T-cell (primary cell): ENCODE measurements around the gene NFIX. TPM values are rescaled to one million over a fixed set of nuclear protein-coding genes. Genes with fewer than 3 reads are reported as not detected.
"Not testable (repeated sequence)": the region's sequence is repeated elsewhere in the genome, so short reads cannot be mapped to it uniquely, and the experiment has no call there.

Source experiments
- ATAC-seq, 4 experiments: fragments of 200-7000 bp in 3 of 4; fragments of 150-1000 bp in 1 of 4; cut with Tn5 transposase; replicated peaks in 1 of 4; 1 replicate in 3 of 4; 2 replicates in 1 of 4; pipeline ENCODE4 v1.10.0; 2021; ENCODE audit warnings: moderate library complexity in 3 of 4, mild to moderate bottlenecking in 2 of 4, moderate number of reproducible peaks in 1 of 4
- CTCF ChIA-PET, 2 donors: fragments of 300-600 bp; sonication (Branson Sonifier 250); formaldehyde crosslinking; loops; one replicate each; lab custom pipeline; 2022; ENCODE audit warnings: antibody characterized with exemption in 2 of 2; lab: Charles Lee
- POLR2A ChIA-PET, 2 donors: fragments of 300-600 bp; sonication (Branson Sonifier 250); formaldehyde crosslinking; loops; one replicate each; lab custom pipeline; 2022; ENCODE audit warnings: antibody characterized with exemption in 2 of 2; lab: Charles Lee
- DNase-seq, 35 experiments: peaks; one replicate each; pipeline versions ENCODE4 v3.0.0 to v3.0.0-alpha.2; 2013 to 2023
- H3K27ac ChIP-seq: one replicate; pipeline ENCODE4 v1.5.1; 2013; ENCODE audit warnings: low read length
- H3K27me3 ChIP-seq, 2 experiments: replicated peaks in 1 of 2; 1 replicate in 1 of 2; 2 replicates in 1 of 2; pipeline versions ENCODE4 v1.6.1 to v1.7.0; 2013; ENCODE audit warnings: low read length in 1 of 2, mixed read lengths in 1 of 2; ENCODE audit not compliant: control insufficient read depth in 2 of 2, insufficient read depth in 2 of 2; ENCODE audit errors: extremely low read depth in 1 of 2
- H3K36me3 ChIP-seq, 2 donors: 1 replicate in 1 of 2; 2 replicates in 1 of 2; pipeline versions ENCODE4 v1.6.1 to v1.7.0; 2013; ENCODE audit warnings: low read length in 1 of 2; ENCODE audit not compliant: control insufficient read depth in 2 of 2, insufficient read depth in 1 of 2; ENCODE audit errors: extremely low read depth in 1 of 2
- H3K4me1 ChIP-seq, 2 experiments: 1 replicate in 1 of 2; 2 replicates in 1 of 2; pipeline versions ENCODE4 v1.6.1 to v1.7.0; 2013; ENCODE audit warnings: low read length in 2 of 2, mixed read lengths in 1 of 2; ENCODE audit not compliant: insufficient read depth in 2 of 2, control insufficient read depth in 1 of 2; ENCODE audit errors: extremely low read depth in 1 of 2
- H3K4me3 ChIP-seq, 2 donors: 1 replicate in 1 of 2; 2 replicates in 1 of 2; pipeline versions ENCODE4 v1.5.1 to v1.7.0; 2013; ENCODE audit warnings: mild to moderate bottlenecking in 2 of 2, low read length in 1 of 2, moderate library complexity in 1 of 2; ENCODE audit not compliant: control insufficient read depth in 1 of 2; ENCODE audit errors: extremely low read depth in 1 of 2
- H3K9me3 ChIP-seq: 2 replicates; pipeline ENCODE4 v1.7.0; 2013
- H3K27ac Mint-ChIP-seq, 2 donors: one replicate each; pipeline ENCODE4 v1.8.0; 2020 to 2021; ENCODE audit warnings: mild to moderate bottlenecking in 2 of 2, mixed read lengths in 2 of 2
- H3K27me3 Mint-ChIP-seq, 2 donors: one replicate each; pipeline ENCODE4 v1.8.0; 2021 to 2022; ENCODE audit warnings: mixed read lengths in 2 of 2
- H3K36me3 Mint-ChIP-seq: one replicate; pipeline ENCODE4 v1.8.0; 2021; ENCODE audit warnings: mixed read lengths
- H3K4me1 Mint-ChIP-seq, 3 donors: one replicate each; pipeline ENCODE4 v1.8.0; 2020 to 2022; ENCODE audit warnings: mixed read lengths in 3 of 3, mild to moderate bottlenecking in 1 of 3
- H3K4me3 Mint-ChIP-seq, 3 donors: one replicate each; pipeline ENCODE4 v1.8.0; 2020 to 2022; ENCODE audit warnings: mild to moderate bottlenecking in 3 of 3, mixed read lengths in 3 of 3, moderate library complexity in 3 of 3
- H3K9me3 Mint-ChIP-seq, 3 donors: one replicate each; pipeline ENCODE4 v1.8.0; 2020 to 2022; ENCODE audit warnings: mixed read lengths in 3 of 3
- WGBS: methylation state at CpG from one replicate; pipeline ENCODE4 v1.1.5; 2013; ENCODE audit warnings: missing lambda C conversion rate; ENCODE audit not compliant: insufficient coverage; 5-methylcytosine and 5-hydroxymethylcytosine counted together
- total RNA-seq, 35 experiments: library from RNA in 6 of 35; stranded (reverse) in 6 of 35; fragments of 120-200 nt in 1 of 35; gene quantifications; one replicate each; pipeline versions ENCODE4 v1.2.1 to v1.2.4 and lab custom pipeline; 2013 to 2026

Gene NFIX
- total RNA-seq, 5 donors from 2014 or later (not counting 1 experiment from before 2014, with no cell fraction given), result 3.9 to 6.6 (median 6.3) TPM

- Mint-ChIP-seq H3K4me3 (peak overlapping the region in 1 of 3 donors; percentile 8), H3K27me3 (no peaks in the 10 kb centered on the region), H3K4me1 (peaks cover 18 to 32% (median 30%) of the 10 kb centered on the region in 3 donors), H3K27ac (peak overlapping the region; percentile 30 to 57), H3K9me3 (no peaks in the 10 kb centered on the region), H3K36me3 (peaks cover 21% of the 10 kb centered on the region)
- WGBS, result 83% methylated on average over 7 of the region's 12 CpGs
- ChIA-PET POLR2A (no interaction called here), CTCF (no interaction called here)
- no peak for DNase-seq
- H3K9me3 ChIP-seq, result no peaks in the 10 kb centered on the region
- no peaks in the 10 kb centered on the region for H3K27me3 ChIP-seq
- peaks cover 17 to 39% of the 10 kb centered on the region in 2 donors for H3K36me3 ChIP-seq
- no peak overlapping the region for H3K27ac ChIP-seq
- H3K4me3 ChIP-seq, result no peak overlapping the region
- no peak for ATAC-seq
- peaks cover 6 to 25% of the 10 kb centered on the region in 2 experiments for H3K4me1 ChIP-seq
Observed at GRCh38 chr19:12953799-12954611, 41.3 kb upstream of the NFIX start.

DNA sequence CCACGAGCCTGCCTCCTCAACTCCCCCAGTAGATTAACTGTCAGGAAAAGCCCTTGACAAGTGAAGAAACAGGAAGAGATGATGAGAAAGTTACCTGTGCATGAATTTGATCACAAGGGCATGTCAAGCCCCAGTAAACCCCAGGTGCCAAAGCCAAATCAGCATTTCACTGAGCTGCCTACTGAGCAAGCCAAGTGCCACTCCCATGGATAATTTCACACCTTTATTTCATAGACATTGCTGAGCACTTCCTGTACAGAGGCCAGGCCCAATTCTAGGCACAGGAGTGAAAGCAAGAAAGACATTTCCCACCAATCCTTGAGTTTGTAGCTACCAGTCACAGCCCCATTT, 40.7 kb upstream of the NFIX start:
- H3K4me1 Mint-ChIP-seq, result peaks cover 18 to 32% (median 30%) of the 10 kb centered on the region in 3 donors
- H3K36me3 Mint-ChIP-seq, result peaks cover 21% of the 10 kb centered on the region
- CTCF ChIA-PET, result interaction anchor here in 1 of 2 donors (0.5 to 0.6 kb wide), 2 partner anchors 107 to 108 kb away, joined by 3 read pairs; no protein-coding TSS in a partner anchor
- no peaks in the 10 kb centered on the region for H3K9me3 Mint-ChIP-seq
- DNase-seq, result no peak
- no peak for ATAC-seq
- Histone ChIP-seq H3K9me3 (no peaks in the 10 kb centered on the region), H3K27ac (no peak overlapping the region), H3K36me3 (peaks cover 12 to 33% of the 10 kb centered on the region in 2 donors), H3K4me1 (peaks cover 6 to 25% of the 10 kb centered on the region in 2 experiments), H3K27me3 (no peaks in the 10 kb centered on the region), H3K4me3 (no peak overlapping the region)
- no peaks in the 10 kb centered on the region for H3K27me3 Mint-ChIP-seq
- H3K4me3 Mint-ChIP-seq, result peak overlapping the region in 2 of 3 donors; percentile 1 to 8
- peak overlapping the region; percentile 30 to 51 for H3K27ac Mint-ChIP-seq
- POLR2A ChIA-PET, result no interaction called here
- WGBS, result no CpG with 5 or more reads among the region's 1 CpG

DNA sequence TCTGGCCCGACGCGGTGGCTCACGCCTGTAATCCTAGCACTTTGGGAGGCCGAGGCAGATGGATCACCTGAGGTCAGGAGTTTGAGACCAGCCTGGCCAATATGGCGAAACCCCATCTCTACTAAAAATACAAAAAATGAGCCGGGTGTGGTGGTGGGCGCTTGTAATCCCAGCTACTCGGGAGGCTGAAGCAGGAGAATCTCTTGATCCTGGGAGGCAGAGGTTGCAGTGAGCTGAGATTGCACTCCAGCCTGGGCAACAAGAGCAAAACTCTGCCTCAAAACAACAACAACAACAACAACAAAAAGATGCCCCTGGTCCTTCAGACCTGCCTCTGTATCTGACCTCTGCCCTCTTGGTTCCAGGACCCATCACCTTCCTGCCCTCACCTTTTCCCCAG, 39.7 kb upstream of the NFIX start:
- H3K9me3 ChIP-seq, H3K27me3 ChIP-seq, DNase-seq, POLR2A ChIA-PET, H3K4me3 ChIP-seq, H3K9me3 Mint-ChIP-seq, H3K27ac ChIP-seq, H3K27me3 Mint-ChIP-seq, ATAC-seq: not testable (repeated sequence)
- Mint-ChIP-seq H3K4me1 (peaks cover 18 to 30% (median 28%) of the 10 kb centered on the region in 3 donors), H3K4me3 (peak overlapping the region; percentile 82 to 85 (median 82)), H3K27ac (peak overlapping the region; percentile 78 to 91), H3K36me3 (peaks cover 11% of the 10 kb centered on the region)
- Histone ChIP-seq H3K4me1 (peaks cover 6 to 25% of the 10 kb centered on the region in 2 experiments), H3K36me3 (peaks cover 10 to 27% of the 10 kb centered on the region in 2 donors)
- 88% methylated on average over 6 of the region's 9 CpGs for WGBS
- CTCF ChIA-PET, result interaction anchor here in 1 of 2 donors (1.3 kb wide), 1 partner anchor 10 kb away, joined by 3 read pairs; no protein-coding TSS in a partner anchor

DNA sequence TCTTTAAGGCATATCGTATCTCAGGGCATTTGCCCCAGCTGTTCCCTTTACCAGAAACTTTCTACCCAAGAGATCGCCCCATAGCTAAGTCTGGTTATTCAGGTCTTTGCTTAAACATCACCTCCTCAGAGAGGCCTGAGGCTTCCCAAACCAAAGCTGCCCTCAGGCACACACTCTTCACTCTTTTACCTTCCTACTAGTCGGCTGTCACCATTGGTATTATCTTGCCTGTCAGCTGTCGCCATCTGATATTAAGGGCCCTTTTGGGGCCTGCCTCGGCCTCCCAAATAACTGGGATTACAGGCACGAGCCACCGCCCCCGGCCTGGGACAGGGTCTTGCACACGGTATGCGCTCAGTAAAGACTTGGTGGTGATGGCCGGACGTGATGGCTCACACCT, 39.3 kb upstream of the NFIX start:
- Histone ChIP-seq H3K36me3 (peaks cover 10 to 27% of the 10 kb centered on the region in 2 donors), H3K4me3 (peak overlapping the region in 1 of 2 donors; percentile 67), H3K4me1 (peaks cover 6 to 25% of the 10 kb centered on the region in 2 experiments), H3K27ac (peak overlapping the region; percentile 63), H3K9me3 (no peaks in the 10 kb centered on the region), H3K27me3 (no peaks in the 10 kb centered on the region)
- ChIA-PET POLR2A (no interaction called here), CTCF (interaction anchor here in 1 of 2 donors (0.7 to 1.3 kb wide), 2 partner anchors 10 to 58 kb away, joined by 3 read pairs; no protein-coding TSS in a partner anchor)
- H3K9me3 Mint-ChIP-seq, result no peaks in the 10 kb centered on the region
- H3K36me3 Mint-ChIP-seq, result peaks cover 9% of the 10 kb centered on the region
- peak overlapping the region; percentile 82 to 85 (median 82) for H3K4me3 Mint-ChIP-seq
- H3K27ac Mint-ChIP-seq, result peak overlapping the region; percentile 65 to 91
- DNase-seq, result no peak
- no peak for ATAC-seq
- 60% methylated on average over 9 of the region's 12 CpGs for WGBS
- peaks cover 18 to 30% (median 28%) of the 10 kb centered on the region in 3 donors for H3K4me1 Mint-ChIP-seq
- no peaks in the 10 kb centered on the region for H3K27me3 Mint-ChIP-seq

DNA sequence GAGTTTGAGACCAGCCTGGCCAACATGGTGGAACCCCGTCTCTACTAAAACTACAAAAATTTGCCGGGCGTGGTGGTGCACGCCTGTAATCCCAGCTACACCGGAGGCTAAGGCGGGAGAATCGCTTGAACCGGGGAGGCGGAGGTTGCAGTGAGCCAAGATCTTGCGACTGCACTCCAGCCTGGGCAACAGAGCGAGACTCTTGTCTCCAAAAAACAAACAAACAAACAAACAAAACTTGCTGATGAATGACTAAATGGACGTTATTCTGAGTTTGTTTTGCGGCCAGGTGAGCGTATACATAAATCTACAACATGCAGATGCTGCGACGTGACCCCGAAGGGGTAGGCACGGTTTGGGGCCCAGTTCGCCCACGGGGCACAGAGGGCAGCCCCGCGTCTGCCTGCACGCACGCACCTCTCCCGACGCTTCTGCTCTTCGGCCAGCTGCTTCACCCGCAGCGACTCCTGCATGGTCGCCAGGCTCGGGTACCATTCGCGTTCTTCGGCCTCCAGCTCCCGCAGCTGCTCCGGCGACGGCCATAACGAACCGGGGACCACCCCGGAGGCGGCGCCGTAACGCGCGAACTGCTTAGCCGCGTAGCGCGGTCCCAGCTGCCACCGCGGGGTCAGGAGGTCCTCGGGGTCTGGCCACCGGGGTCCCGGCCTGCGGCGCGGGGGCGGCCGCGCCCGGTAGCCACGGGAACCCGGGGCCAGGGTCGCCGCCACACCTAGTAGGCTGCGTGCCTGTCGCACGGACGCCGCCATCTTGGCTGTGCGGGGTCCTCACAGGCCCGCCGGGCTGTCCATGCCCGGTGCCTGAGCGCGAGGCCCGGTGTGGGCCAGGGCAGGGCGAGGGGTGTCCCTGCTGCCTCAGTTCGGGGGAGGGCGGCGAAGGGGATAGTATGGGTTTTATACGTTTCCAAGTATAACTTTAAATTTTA, 38.6 kb upstream of the NFIX start, which contains the start of gene GADD45GIP1:
GADD45GIP1 (minus strand) TSS at position 778 of the 943 bp plus-strand sequence; CDS start at position 767, 11 bp downstream.
- WGBS, result under 1% methylated on average over 69 of the region's 84 CpGs
- POLR2A ChIA-PET, result interaction anchor here in 1 of 2 donors (0.6 kb wide), 1 partner anchor 43 kb away, joined by 4 read pairs; no protein-coding TSS in a partner anchor

More for the DNA sequence above, 38.6 kb upstream of the NFIX start, which contains the start of gene GADD45GIP1:
- peaks cover 7% of the 10 kb centered on the region for H3K36me3 Mint-ChIP-seq
- DNase-seq (peak; percentile 60 to 85 (median 74)), ATAC-seq (peak; percentile 95 to 98 (median 98))
- peaks cover 6 to 25% of the 10 kb centered on the region in 2 experiments for H3K4me1 ChIP-seq
- no peaks in the 10 kb centered on the region for H3K9me3 Mint-ChIP-seq
- H3K27me3 ChIP-seq, result no peaks in the 10 kb centered on the region
- peak within 1 kb of the TSS; percentile 93 to 96 for H3K27ac Mint-ChIP-seq
- CTCF ChIA-PET, result interaction anchor here in 1 of 2 donors (0.7 to 1.3 kb wide), 2 partner anchors 9 to 57 kb away, joined by 3 read pairs; no protein-coding TSS in a partner anchor
- no peaks in the 10 kb centered on the region for H3K27me3 Mint-ChIP-seq
- peak within 1 kb of the TSS; percentile 82 to 90 (median 86) for H3K4me3 Mint-ChIP-seq
- peak within 1 kb of the TSS; percentile 75 for H3K27ac ChIP-seq
- H3K36me3 ChIP-seq, result peaks cover 10 to 25% of the 10 kb centered on the region in 2 donors
- H3K4me3 ChIP-seq, result peak within 1 kb of the TSS; percentile 67 to 78
- H3K9me3 ChIP-seq, result no peaks in the 10 kb centered on the region
- peaks cover 18 to 30% (median 27%) of the 10 kb centered on the region in 3 donors for H3K4me1 Mint-ChIP-seq
